ENCODE data around the gene EML1.

DNA sequence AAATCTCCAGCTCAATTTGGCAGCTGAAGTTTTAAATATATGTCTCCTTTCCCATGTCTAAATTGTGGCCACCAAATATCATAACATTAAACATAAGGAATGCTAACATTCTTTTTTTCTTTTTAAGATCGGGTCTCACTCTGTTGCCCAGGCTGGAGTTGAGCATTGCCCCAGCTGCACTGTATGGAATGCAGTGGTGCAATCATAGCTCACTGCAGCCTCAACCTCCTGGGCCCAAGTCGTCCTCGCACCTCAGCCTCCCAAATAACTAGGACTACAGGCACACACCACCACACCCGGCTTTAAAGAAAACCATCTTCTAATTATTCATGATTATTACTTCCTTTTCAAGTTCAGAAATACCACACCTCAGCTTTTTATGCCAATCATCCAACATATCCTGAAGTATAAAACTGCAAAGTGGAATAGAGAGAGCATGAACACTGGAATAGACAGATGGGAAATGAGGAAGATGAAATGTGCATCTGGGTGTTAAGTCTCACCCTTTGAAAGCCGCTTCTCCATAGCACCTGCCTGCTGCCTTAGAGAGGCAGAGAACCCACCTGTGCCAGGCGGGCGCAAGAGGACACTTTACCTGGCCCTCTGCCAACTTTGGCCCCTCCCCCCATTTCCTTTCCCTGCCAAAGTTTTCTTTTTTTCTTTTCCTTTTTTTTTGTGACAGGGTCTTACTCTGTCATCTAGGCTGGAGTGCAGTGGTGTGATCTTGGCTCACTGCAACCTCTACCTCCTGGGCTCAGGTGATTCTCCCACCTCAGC is 2.8 kb upstream of the EML1 start:
- no peak for TF ChIP-seq CTCF (IDR thresholded peaks at IDR 0.05; ENCODE audit: low read depth, low read length)
- no peak for TF ChIP-seq POLR2A (IDR thresholded peaks at IDR 0.05; ENCODE audit: extremely low read depth, insufficient read length)

Measured in NB4 (cell line).